ENCODE measurements around the gene DCLRE1B.

GRCh38 chr1:113947388-113948107 is 42.4 kb downstream of the DCLRE1B start:
- TF ChIP-seq NR2C2 (CRISPR knock-in tag; IDR thresholded peaks at IDR 0.05) (no peak), CTCF (IDR thresholded peaks at IDR 0.05) (no peak), SP1 (CRISPR knock-in tag; conservative IDR thresholded peaks at IDR 0.05) (no peak), RELA (CRISPR knock-in tag; IDR thresholded peaks at IDR 0.05; ENCODE audit: borderline replicate concordance) (no peak)
